Upper lobe of left lung (tissue), 6 donors: ENCODE measurements around the gene PTPN6. TPM values are rescaled to one million over a fixed set of nuclear protein-coding genes. Genes with fewer than 3 reads are reported as not detected.

Experiments used
- ATAC-seq, 2 donors: fragments of 200-7000 bp; cut with Tn5 transposase; one replicate each; pipeline ENCODE4 v1.9.1; 2022; ENCODE audit warnings: mild to moderate bottlenecking in 2 of 2, moderate library complexity in 2 of 2; ENCODE audit not compliant: low FRiP score in 2 of 2
- DNase-seq, 2 donors: peaks; one replicate each; pipeline ENCODE4 v3.0.0-alpha.2; 2019 to 2020
- H3K27ac ChIP-seq, 4 donors: fragments of 200-600 bp; sonication (generic); one replicate each; pipeline ENCODE4 v1.5.1; 2016 to 2019
- H3K27me3 ChIP-seq, 4 donors: fragments of 200-600 bp; sonication (generic); one replicate each; pipeline ENCODE4 v1.5.1; 2017 to 2019
- H3K36me3 ChIP-seq, 4 donors: fragments of 200-600 bp; sonication (generic); one replicate each; pipeline ENCODE4 v1.5.1; 2016 to 2019
- H3K4me1 ChIP-seq, 4 donors: fragments of 200-600 bp; sonication (generic); one replicate each; pipeline ENCODE4 v1.5.1; 2018 to 2019
- H3K4me3 ChIP-seq, 4 donors: fragments of 200-600 bp; sonication (generic); one replicate each; pipeline ENCODE4 v1.5.1; 2017 to 2019; ENCODE audit warnings: mild to moderate bottlenecking in 2 of 4, moderate library complexity in 1 of 4
- H3K9me3 ChIP-seq, 4 donors: fragments of 200-600 bp; sonication (generic); one replicate each; pipeline ENCODE4 v1.5.1; 2018 to 2019
- CTCF ChIP-seq, 6 experiments: fragments of 450-650 bp in 4 of 6; fragments of 200-600 bp in 2 of 6; sonication (generic) in 2 of 6; IDR thresholded peaks; one replicate each; pipeline ENCODE4 v1.5.1; 2016 to 2019; ENCODE audit warnings: antibody characterized with exemption in 6 of 6
- EP300 ChIP-seq, 4 donors: sonication (generic); formaldehyde crosslinking; IDR thresholded peaks; one replicate each; pipeline ENCODE4 v1.5.1; 2017; ENCODE audit warnings: antibody characterized with exemption in 4 of 4, control low read depth in 2 of 4
- POLR2A ChIP-seq, 4 donors: fragments of 450-650 bp; IDR thresholded peaks; one replicate each; pipeline ENCODE4 v1.5.1; 2016 to 2017; ENCODE audit warnings: antibody characterized with exemption in 4 of 4, mild to moderate bottlenecking in 2 of 4
- POLR2AphosphoS5 ChIP-seq, 2 donors: sonication (generic); formaldehyde crosslinking; IDR thresholded peaks; one replicate each; pipeline ENCODE4 v1.5.1; 2017; ENCODE audit warnings: antibody characterized with exemption in 2 of 2
- WGBS, 2 donors: methylation state at CpG; one replicate each; pipeline ENCODE4 v1.1.5; 2017 to 2018; 5-methylcytosine and 5-hydroxymethylcytosine counted together
- total RNA-seq, 6 donors: library from RNA; depleted of rRNA in 4 of 6; stranded (reverse); fragments of >200 nt in 4 of 6; gene quantifications; one replicate each; pipeline versions ENCODE4 v1.1.0 to v1.2.1, GENCODE V29; 2016 to 2021
- donor health status: DM: no; HTN: no; CAD: no; lungs with moderate emphysema.
- donor health status: DM: no; HTN: yes; CAD: no; lungs with severe emphysema.

Gene PTPN6
- total RNA-seq, 6 donors from 2014 or later, result 56.3 to 215 (median 114) TPM

DNA sequence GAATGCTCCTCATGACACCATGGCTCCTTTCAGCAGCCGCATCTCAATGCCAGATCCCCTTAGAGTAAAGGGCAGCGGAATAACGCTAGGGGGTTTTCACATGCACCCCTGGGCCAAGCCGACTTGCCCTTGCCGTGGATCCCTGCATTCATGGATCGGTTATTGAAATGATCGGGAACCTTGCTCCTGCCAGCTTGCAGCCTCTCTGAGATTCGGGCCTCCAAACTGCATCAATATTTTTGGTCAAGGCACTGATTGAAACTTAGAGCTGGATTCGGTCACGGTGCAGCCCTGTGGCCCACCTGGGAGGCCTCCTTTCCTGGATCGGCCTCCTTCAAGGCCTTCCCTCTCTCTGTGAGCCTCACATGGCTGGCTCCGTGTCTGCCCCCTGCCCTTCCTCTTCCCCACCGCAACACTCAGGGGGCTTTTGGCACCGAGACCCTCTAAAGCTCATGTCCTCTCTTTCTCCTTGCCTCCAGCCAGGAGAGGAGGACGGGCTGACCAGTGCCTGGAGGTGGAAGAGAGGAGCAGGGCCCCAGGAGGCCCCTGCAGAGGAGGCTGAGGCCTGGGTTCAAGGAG is 1.8 kb downstream of the PTPN6 start:
- ATAC-seq (no peak), DNase-seq (no peak)
- Histone ChIP-seq H3K36me3 (peaks cover 0 to 21% (median 11%) of the 10 kb centered on the region in 4 donors), H3K27me3 (no peaks in the 10 kb centered on the region), H3K4me3 (peak overlapping the region in 3 of 4 donors; percentile 43 to 54 (median 51)), H3K9me3 (no peaks in the 10 kb centered on the region), H3K27ac (peak overlapping the region; percentile 81 to 97 (median 88)), H3K4me1 (peaks cover 23 to 66% (median 51%) of the 10 kb centered on the region in 4 donors)
- TF ChIP-seq EP300 (IDR thresholded peaks at IDR 0.05) (no peak), POLR2A (IDR thresholded peaks at IDR 0.05) (no peak), POLR2AphosphoS5 (IDR thresholded peaks at IDR 0.05) (no peak), CTCF (IDR thresholded peaks at IDR 0.05) (no peak)
- WGBS, 2 donors, result 74 to 79% methylated on average over 15 of the region's 15 CpGs

DNA sequence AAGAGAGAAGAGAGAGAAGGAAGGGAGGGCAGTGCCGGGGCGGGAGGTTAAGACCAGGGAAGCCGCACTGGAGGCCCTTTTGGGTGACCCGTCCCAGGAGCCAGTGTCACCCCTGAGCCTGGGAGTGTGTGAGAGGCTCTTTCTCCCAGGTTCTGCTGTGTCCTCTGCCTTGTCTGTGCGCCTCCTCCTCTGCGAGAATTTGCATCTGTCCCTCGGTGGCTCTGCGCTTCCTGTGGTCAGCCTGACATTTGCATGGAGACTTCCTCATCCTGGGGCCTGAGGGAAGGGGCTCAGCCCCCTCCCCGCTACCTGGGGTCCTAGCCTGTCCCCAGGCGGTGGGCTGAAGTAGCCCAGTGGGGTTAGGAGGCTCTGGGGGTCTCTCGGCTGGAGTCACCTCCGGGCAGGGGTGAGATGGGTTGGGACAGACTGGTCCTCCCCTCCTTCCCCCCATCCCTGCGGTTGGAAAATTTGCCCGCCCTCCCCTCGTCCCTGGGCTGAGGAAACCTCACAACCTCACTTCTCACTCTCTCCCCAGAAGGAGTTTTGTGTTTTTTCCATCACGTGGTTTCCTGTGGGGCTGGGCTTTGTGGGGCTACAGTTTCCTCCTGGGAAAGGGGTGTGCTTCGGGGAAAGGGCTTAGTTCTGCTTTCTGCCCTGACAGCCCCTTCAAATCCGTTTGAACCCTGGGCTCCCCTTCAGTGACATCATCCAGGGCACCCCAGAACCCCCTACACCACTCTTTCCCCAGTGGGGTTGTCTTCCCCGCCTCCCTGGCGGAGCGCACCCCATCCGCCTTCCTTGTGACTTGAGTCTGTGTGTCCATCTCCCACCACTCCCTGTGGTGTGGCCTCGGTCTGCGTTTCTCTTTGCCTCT is 2.5 kb downstream of the PTPN6 start:
- WGBS, 2 donors, result 39 to 56% methylated on average over 22 to 24 of the region's 24 CpGs
- H3K27me3 ChIP-seq, result no peaks in the 10 kb centered on the region
- DNase-seq (peak in 1 of 2 donors; percentile 75), ATAC-seq (peak; percentile 54 to 77)
- H3K36me3 ChIP-seq, result peaks cover 0 to 21% (median 13%) of the 10 kb centered on the region in 4 donors
- no peaks in the 10 kb centered on the region for H3K9me3 ChIP-seq
- peak overlapping the region; percentile 81 to 97 (median 88) for H3K27ac ChIP-seq
- H3K4me1 ChIP-seq, result peaks cover 31 to 72% (median 57%) of the 10 kb centered on the region in 4 donors
- TF ChIP-seq EP300 (IDR thresholded peaks at IDR 0.05), result no peak
- no peak for TF ChIP-seq CTCF (IDR thresholded peaks at IDR 0.05)
- TF ChIP-seq POLR2AphosphoS5 (IDR thresholded peaks at IDR 0.05), result peak in 1 of 2 donors; percentile 23
- peak in 1 of 4 donors; percentile 80 for TF ChIP-seq POLR2A (IDR thresholded peaks at IDR 0.05)
- peak overlapping the region in 3 of 4 donors; percentile 43 to 54 (median 51) for H3K4me3 ChIP-seq

DNA sequence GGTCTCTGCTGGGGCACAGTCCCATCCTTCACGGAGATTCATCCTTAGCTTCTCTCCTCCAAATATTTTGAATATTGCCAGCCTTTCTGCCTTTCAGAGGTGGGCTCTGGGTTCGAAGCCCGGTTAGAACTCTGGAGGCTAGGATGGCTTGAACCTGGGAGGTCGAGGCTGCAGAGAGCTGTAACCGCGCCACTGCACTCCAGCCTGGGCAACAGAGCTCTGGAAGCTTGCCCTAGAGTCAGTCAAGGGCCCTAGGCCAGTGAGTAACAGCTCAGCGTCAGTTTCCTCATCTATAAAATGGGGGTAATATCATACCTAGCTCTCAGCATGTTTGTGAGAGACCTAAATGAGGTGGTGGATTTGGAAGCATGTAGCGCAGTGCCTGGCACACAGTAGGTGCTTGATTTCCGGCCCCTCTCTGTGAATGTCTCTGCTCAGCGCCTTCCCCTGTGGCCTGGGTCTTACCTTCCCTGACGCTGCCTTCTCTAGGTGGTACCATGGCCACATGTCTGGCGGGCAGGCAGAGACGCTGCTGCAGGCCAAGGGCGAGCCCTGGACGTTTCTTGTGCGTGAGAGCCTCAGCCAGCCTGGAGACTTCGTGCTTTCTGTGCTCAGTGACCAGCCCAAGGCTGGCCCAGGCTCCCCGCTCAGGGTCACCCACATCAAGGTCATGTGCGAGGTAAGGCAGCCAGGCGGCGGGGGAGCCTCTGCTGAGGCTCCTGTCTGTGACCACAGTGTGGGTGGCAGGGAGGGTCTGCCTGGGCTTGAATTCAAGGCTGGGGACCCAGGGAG is 3.4 kb downstream of the PTPN6 start:
- 71 to 78% methylated on average over 7 to 20 of the region's 21 CpGs for WGBS, 2 donors

More for the DNA sequence above, 3.4 kb downstream of the PTPN6 start:
- peak overlapping the region; percentile 81 to 97 (median 88) for H3K27ac ChIP-seq
- no peaks in the 10 kb centered on the region for H3K9me3 ChIP-seq
- H3K4me1 ChIP-seq, result peaks cover 38 to 72% (median 60%) of the 10 kb centered on the region in 4 donors
- DNase-seq (no peak), ATAC-seq (no peak)
- H3K27me3 ChIP-seq, result no peaks in the 10 kb centered on the region
- H3K36me3 ChIP-seq, result peaks cover 0 to 21% (median 13%) of the 10 kb centered on the region in 4 donors
- peak overlapping the region in 2 of 4 donors; percentile 51 to 54 for H3K4me3 ChIP-seq
- TF ChIP-seq POLR2A (IDR thresholded peaks at IDR 0.05) (no peak), CTCF (IDR thresholded peaks at IDR 0.05) (no peak)
